NCI-H1092 (cell line): ENCODE data around the gene SNX14.
"Not testable (repeated sequence)": the region's sequence is repeated elsewhere in the genome, so short reads cannot be mapped to it uniquely, and the experiment has no call there.

Source experiments
- DNase-seq: peaks from one replicate; lab custom pipeline; 2025; lab: John Stamatoyannopoulos, UW

SNX14 gene

GRCh38 chr6:85593438-85594196, at the start of gene SNX14:
Gene SNX14 (minus strand): TSS chr6:85593858. CDS start chr6:85593718, 140 bp downstream.
- DNase-seq = peak; percentile 83

GRCh38 chr6:85642774-85643536, 49.3 kb upstream of the SNX14 start, which contains the start of gene SYNCRIP:
Gene SYNCRIP (minus strand): TSS chr6:85642886. CDS start chr6:85641439, 1,447 bp downstream.
- peak; percentile 96 for DNase-seq

- DNase-seq = peak; percentile 10
Observed at GRCh38 chr6:85641897-85642773, 48.5 kb upstream of the SNX14 start.

DNA sequence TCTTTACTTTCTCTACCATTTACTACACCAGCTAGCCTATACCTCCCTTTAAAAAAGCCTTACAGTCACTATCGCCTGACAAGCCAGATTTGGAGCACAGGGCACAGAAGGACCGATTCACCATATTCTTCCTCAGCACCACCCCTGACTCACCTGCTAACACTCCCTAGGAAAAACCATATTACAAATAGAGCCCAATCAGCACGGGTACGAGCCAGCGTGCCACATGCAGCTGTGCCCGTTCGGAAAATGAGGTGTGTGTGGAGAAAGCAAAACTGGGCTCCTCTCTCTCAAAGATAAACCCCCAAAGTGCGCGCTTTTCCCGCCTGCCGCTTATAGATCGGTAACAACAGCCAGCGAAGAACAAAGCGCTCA, 47.9 kb upstream of the SNX14 start:
- DNase-seq = no peak

- no peak for DNase-seq
Observed at GRCh38 chr6:85640821-85641220, 47.2 kb upstream of the SNX14 start.

- DNase-seq = no peak
Observed at GRCh38 chr6:85637579-85637978, 43.9 kb upstream of the SNX14 start.

- no peak for DNase-seq
Observed at GRCh38 chr6:85632164-85632942, 38.7 kb upstream of the SNX14 start.

GRCh38 chr6:85631117-85631516, 37.5 kb upstream of the SNX14 start:
- not testable (repeated sequence) for DNase-seq

GRCh38 chr6:85628353-85628752, 34.7 kb upstream of the SNX14 start:
- DNase-seq = no peak

GRCh38 chr6:85620308-85620707, 26.6 kb upstream of the SNX14 start:
- no peak for DNase-seq

- DNase-seq = no peak
Observed at GRCh38 chr6:85614780-85615179, 21.1 kb upstream of the SNX14 start.

DNA sequence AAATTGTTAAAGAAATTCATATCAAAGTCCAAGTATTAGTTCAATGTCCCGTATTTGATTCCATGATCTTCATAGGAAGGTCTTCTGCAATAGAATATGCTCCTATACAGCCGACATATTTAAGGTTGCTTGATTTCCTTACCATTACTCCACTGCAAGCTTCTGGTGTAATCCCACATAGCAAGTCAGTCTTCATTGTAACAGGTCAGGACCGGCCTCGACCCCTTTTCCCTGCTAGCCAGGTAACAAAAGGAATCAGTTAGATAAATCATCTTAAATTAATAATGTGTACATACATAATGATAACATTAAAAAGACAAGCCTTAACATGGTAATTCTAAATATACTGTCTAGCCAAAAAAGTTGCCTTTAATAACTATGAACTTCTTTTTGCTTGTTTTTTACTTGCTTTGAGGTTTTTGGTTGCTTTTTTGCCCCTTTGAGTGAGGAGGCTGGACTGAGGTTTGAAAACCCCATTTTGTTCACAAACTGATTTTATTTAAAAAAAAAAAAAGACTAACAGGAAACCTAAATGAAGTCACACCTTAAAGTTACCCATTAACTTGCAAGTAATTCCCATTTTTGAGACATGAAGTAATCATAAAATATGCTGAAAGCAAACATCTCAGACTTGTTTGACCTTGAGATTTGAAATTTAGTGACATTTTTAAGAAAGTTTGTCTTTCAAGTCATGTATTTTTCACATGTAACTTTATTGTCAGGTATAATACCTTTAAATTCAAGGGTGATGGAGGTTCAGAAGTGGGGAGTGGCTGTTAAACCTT, 19.2 kb upstream of the SNX14 start:
- DNase-seq = no peak

DNA sequence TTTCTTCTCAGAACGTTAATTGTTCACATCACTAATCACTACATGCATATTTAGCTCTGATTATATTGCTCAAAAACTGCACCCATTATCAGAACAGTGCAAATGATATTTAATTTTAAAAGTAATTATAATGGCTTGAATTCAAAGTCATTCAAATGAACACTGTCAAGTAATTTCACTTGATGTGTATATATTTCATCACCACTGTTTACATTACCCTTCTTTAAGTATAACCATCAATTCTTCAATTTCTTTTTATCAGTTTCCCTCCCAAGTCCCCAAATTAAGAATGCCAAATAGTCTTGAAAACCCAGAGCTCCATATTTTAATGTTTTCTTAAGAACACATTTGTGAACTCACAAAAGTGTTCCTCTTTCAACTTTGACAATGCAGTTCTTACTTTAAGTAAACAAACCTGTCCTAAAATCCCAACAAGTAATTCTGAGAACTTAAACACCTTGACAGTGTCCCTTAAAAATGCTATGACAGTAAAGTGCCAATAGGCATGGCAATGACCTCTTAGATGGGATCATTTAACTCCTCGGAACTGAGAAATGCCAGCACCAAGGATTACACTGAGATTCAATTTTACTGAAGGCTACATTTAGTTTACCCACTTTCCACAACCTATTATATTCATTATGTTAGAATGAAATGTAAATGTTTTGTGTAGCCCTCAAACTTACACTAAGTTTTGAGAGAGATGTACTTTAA, 16.7 kb upstream of the SNX14 start:
- no peak for DNase-seq

GRCh38 chr6:85602100-85602499, 8.4 kb upstream of the SNX14 start:
- DNase-seq = no peak

GRCh38 chr6:85600713-85601313, 7.2 kb upstream of the SNX14 start:
- no peak for DNase-seq

DNA sequence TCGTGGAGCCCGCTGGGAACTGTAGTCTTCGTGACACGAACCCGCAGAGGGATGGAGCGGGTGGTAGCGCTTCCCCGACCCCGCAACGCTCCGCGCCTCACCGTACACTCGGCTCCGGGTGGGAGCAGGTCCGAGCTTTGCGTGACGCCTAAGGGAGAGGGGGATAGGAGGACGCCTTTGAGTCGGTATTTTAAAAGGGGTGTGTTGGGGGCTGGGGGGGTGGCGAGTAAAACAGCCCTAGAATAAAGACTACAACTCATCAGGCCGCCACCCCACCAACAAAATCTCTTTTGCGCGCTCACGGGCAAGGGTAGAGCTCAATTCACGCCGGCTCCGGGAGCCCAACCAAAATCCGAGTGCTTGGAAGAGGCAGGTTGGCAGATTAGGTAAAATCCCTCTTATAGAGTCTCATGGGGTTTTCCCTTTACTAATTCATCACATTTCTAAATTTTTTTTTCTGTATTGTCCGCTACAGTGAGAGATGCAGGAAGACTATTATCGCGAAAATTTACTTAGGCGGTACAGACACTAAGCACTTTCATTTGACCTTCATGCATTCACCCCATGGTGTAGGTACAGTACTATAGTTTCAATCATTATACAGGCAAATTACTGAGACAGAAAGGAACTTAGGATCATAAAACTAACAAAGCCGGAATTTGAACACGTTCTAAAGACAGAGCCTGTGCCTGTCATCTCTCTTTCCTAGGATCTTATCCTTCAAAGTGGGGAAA, 706 bp upstream of the SNX14 start:
- DNase-seq = no peak

DNA sequence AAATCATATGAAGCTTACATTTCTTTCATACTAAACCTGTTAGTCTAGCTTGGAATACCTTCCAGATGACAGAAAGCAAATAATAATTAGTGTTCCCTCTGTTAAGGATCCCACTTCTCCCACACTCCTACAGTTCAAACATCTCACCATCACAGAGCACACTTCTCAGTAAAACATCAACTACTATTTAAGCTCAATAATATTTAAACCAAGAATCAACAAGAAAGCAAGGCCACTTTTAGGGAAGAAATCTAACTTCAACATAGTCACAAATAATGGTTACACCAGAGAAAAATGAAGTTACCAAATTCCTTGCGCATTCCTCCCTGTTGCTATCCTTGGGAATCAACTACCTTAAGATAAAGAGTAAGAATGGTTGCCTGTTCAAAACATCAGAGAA, 1.6 kb downstream of the SNX14 start:
- no peak for DNase-seq

GRCh38 chr6:85591207-85591606, 2.5 kb downstream of the SNX14 start:
- DNase-seq = no peak

DNA sequence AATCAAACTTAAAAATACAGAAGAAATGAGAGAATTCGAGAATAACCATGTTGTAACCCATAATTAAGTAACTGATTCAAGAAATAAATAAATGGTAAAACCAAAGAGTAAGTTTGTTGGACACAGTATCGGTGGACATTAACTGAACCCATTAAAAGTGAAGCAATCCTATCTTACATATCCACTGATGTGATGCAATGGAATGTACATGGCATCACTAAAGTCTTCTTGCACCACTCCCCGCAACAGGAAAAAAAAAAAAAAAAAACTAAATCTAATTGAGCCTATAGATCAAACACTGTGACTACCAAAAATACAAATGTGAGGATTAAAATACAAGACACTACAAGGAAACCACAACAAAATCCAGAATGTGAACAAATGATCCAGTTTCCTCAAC, 7.9 kb downstream of the SNX14 start:
- no peak for DNase-seq
